Measurements from ENCODE around the gene RIC8A. TPM values are rescaled to one million over a fixed set of nuclear protein-coding genes. Genes with fewer than 3 reads are reported as not detected.

RIC8A gene
- total RNA-seq, 1 experiment from 2014 or later, result 84.1 TPM

GRCh38 chr11:240315-240714 is 32.8 kb downstream of the RIC8A start:
- no peak for TF ChIP-seq CTCF (IDR thresholded peaks at IDR 0.05; ENCODE audit: unreplicated experiment)
- Mint-ChIP-seq H3K36me3 (ENCODE audit: insufficient read depth, unreplicated experiment) (peaks cover 68% of the 10 kb centered on the region), H3K27ac (ENCODE audit: unreplicated experiment) (no peak overlapping the region), H3K27me3 (ENCODE audit: unreplicated experiment) (no peaks in the 10 kb centered on the region), H3K4me3 (ENCODE audit: low read depth, unreplicated experiment) (no peak overlapping the region), H3K4me1 (ENCODE audit: low read depth, unreplicated experiment) (peaks cover 27% of the 10 kb centered on the region), H3K9me3 (ENCODE audit: low read depth, unreplicated experiment) (no peaks in the 10 kb centered on the region)
- DNase-seq, result no peak
- CTCF ChIA-PET, result no interaction called here
- no TSS peak for BruUV-seq (replicated peaks)
- intact Hi-C loops (cut with micrococcal nuclease; ENCODE audit: unreplicated experiment), result no loop called here

- H3K4me3 Mint-ChIP-seq (ENCODE audit: low read depth, unreplicated experiment), result no peak overlapping the region
- no peak for DNase-seq
- no peaks in the 10 kb centered on the region for H3K27me3 Mint-ChIP-seq (ENCODE audit: unreplicated experiment)
- H3K9me3 Mint-ChIP-seq (ENCODE audit: low read depth, unreplicated experiment), result no peaks in the 10 kb centered on the region
- peaks cover 68% of the 10 kb centered on the region for H3K36me3 Mint-ChIP-seq (ENCODE audit: insufficient read depth, unreplicated experiment)
- CTCF ChIA-PET, result no interaction called here
- no TSS peak for BruUV-seq (replicated peaks)
- H3K4me1 Mint-ChIP-seq (ENCODE audit: low read depth, unreplicated experiment), result peaks cover 27% of the 10 kb centered on the region
- no peak for TF ChIP-seq CTCF (IDR thresholded peaks at IDR 0.05; ENCODE audit: unreplicated experiment)
- no peak overlapping the region for H3K27ac Mint-ChIP-seq (ENCODE audit: unreplicated experiment)
- intact Hi-C loops (cut with micrococcal nuclease; ENCODE audit: unreplicated experiment), result no loop called here
These were observed 34.1 kb downstream of the RIC8A start for GRCh38 chr11:241634-242033.

- no peak overlapping the region for H3K4me3 Mint-ChIP-seq (ENCODE audit: low read depth, unreplicated experiment)
- TF ChIP-seq CTCF (IDR thresholded peaks at IDR 0.05; ENCODE audit: unreplicated experiment), result no peak
- peaks cover 17% of the 10 kb centered on the region for H3K4me1 Mint-ChIP-seq (ENCODE audit: low read depth, unreplicated experiment)
- H3K9me3 Mint-ChIP-seq (ENCODE audit: low read depth, unreplicated experiment), result no peaks in the 10 kb centered on the region
- no peaks in the 10 kb centered on the region for H3K27me3 Mint-ChIP-seq (ENCODE audit: unreplicated experiment)
- CTCF ChIA-PET, result interaction anchor here (0.7 kb wide), 1 partner anchor 9 kb away, joined by 3 read pairs; no protein-coding TSS in a partner anchor
- peaks cover 69% of the 10 kb centered on the region for H3K36me3 Mint-ChIP-seq (ENCODE audit: insufficient read depth, unreplicated experiment)
- H3K27ac Mint-ChIP-seq (ENCODE audit: unreplicated experiment), result no peak overlapping the region
- intact Hi-C loops (cut with micrococcal nuclease; ENCODE audit: unreplicated experiment), result no loop called here
- no TSS peak for BruUV-seq (replicated peaks)
- no peak for DNase-seq
These were observed 36.9 kb downstream of the RIC8A start for GRCh38 chr11:244376-244775.

- Mint-ChIP-seq H3K27ac (ENCODE audit: unreplicated experiment) (peak overlapping the region; percentile 7), H3K4me3 (ENCODE audit: low read depth, unreplicated experiment) (no peak overlapping the region), H3K4me1 (ENCODE audit: low read depth, unreplicated experiment) (no peaks in the 10 kb centered on the region), H3K36me3 (ENCODE audit: insufficient read depth, unreplicated experiment) (peaks cover 60% of the 10 kb centered on the region), H3K27me3 (ENCODE audit: unreplicated experiment) (no peaks in the 10 kb centered on the region), H3K9me3 (ENCODE audit: low read depth, unreplicated experiment) (no peaks in the 10 kb centered on the region)
- no peak for TF ChIP-seq CTCF (IDR thresholded peaks at IDR 0.05; ENCODE audit: unreplicated experiment)
- CTCF ChIA-PET, result no interaction called here
- DNase-seq, result no peak
- no TSS peak for BruUV-seq (replicated peaks)
- intact Hi-C loops (cut with micrococcal nuclease; ENCODE audit: unreplicated experiment), result no loop called here
These were observed 41.6 kb downstream of the RIC8A start for GRCh38 chr11:249062-249461.

All from Calu3 (cell line).